ENCODE data around the gene PLAAT2. TPM values are rescaled to one million over a fixed set of nuclear protein-coding genes. Genes with fewer than 3 reads are reported as not detected.
"Not testable (repeated sequence)": the region's sequence is repeated elsewhere in the genome, so short reads cannot be mapped to it uniquely, and the experiment has no call there.

The PLAAT2 gene
- total RNA-seq, 1 donor from 2014 or later = not detected

- not testable (repeated sequence) for DNase-seq (ENCODE audit: low read depth)
Measured at GRCh38 chr11:63578882-63579281, 15.7 kb upstream of the PLAAT2 start.

- peak; percentile 77 for DNase-seq (ENCODE audit: low read depth)
Measured at GRCh38 chr11:63574856-63575602, 11.8 kb upstream of the PLAAT2 start.

GRCh38 chr11:63573881-63574855, 11.0 kb upstream of the PLAAT2 start:
- DNase-seq (ENCODE audit: low read depth) = peak; percentile 65

- DNase-seq (ENCODE audit: low read depth) = peak; percentile 38
Measured at GRCh38 chr11:63572026-63572688, 9.0 kb upstream of the PLAAT2 start.

GRCh38 chr11:63569570-63569969, 6.4 kb upstream of the PLAAT2 start:
- DNase-seq (ENCODE audit: low read depth) = no peak

- peak; percentile 100 for DNase-seq (ENCODE audit: low read depth)
Measured at GRCh38 chr11:63567044-63567840, 4.1 kb upstream of the PLAAT2 start.

- peak; percentile 57 for DNase-seq (ENCODE audit: low read depth)
Measured at GRCh38 chr11:63564784-63565350, 1.7 kb upstream of the PLAAT2 start.

- peak; percentile 86 for DNase-seq (ENCODE audit: low read depth)
Measured at GRCh38 chr11:63564056-63564774, 1.0 kb upstream of the PLAAT2 start.

- peak; percentile 72 for DNase-seq (ENCODE audit: low read depth)
Measured at GRCh38 chr11:63560506-63561180, 2.5 kb downstream of the PLAAT2 start.

- no peak for DNase-seq (ENCODE audit: low read depth)
Measured at GRCh38 chr11:63558459-63559157, 4.6 kb downstream of the PLAAT2 start.

- DNase-seq (ENCODE audit: low read depth) = no peak
Measured at GRCh38 chr11:63557570-63557969, 5.6 kb downstream of the PLAAT2 start.

- DNase-seq (ENCODE audit: low read depth) = no peak
Measured at GRCh38 chr11:63556404-63557013, 6.7 kb downstream of the PLAAT2 start.

GRCh38 chr11:63554877-63555223, 8.3 kb downstream of the PLAAT2 start:
- no peak for DNase-seq (ENCODE audit: low read depth)

- DNase-seq (ENCODE audit: low read depth) = no peak
Measured at GRCh38 chr11:63553759-63554158, 9.4 kb downstream of the PLAAT2 start.

- DNase-seq (ENCODE audit: low read depth) = no peak
Measured at GRCh38 chr11:63552921-63553320, 10.3 kb downstream of the PLAAT2 start.

- no peak for DNase-seq (ENCODE audit: low read depth)
Measured at GRCh38 chr11:63551889-63552266, 11.3 kb downstream of the PLAAT2 start.

- DNase-seq (ENCODE audit: low read depth) = no peak
Measured at GRCh38 chr11:63551091-63551888, 11.9 kb downstream of the PLAAT2 start.

- DNase-seq (ENCODE audit: low read depth) = not testable (repeated sequence)
Measured at GRCh38 chr11:63550156-63550700, 13.0 kb downstream of the PLAAT2 start.

Measured in renal cortical epithelial cell (primary cell).